ENCODE results near the gene IFT122. TPM values are rescaled to one million over a fixed set of nuclear protein-coding genes. Genes with fewer than 3 reads are reported as not detected.
"Not testable (repeated sequence)": the region's sequence is repeated elsewhere in the genome, so short reads cannot be mapped to it uniquely, and the experiment has no call there.

IFT122 gene
- total and polyA plus RNA-seq, 2 experiments from 2014 or later = 10.2 to 38.8 TPM

DNA sequence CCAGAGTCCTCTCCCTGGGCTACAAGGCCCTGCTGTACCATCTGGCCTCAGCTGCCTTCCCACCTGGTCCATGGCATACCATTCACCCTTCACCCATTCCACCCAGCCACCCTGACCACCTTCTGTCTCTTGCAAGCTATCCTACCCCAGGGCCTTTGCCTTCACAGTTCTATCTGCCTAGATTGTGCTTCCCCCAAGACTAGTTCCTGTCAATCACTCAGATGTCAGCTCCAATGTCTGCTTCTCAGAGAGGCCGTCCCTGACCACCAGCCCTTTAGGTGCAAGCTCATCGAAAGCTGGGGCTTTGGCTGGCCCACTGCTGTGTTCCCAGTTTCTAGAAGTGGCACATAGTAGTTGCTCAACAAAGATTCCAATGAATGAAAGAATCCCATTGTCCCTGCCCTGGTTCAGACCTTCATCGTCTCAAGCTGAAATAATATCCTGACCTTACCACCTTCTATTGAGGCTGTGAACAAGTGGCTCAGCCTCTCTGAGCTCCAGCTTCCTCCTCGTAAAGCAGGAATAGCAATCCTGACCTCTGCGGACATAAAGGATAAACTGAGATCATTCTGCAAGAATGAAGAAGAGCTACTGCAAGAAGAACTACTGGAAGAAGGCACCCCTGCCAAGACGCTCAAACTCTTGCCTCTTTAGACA is 27.4 kb upstream of the IFT122 start (continued):
- no peak for TF ChIP-seq JUNB (IDR thresholded peaks at IDR 0.05; ENCODE audit: unreplicated experiment)
- TF ChIP-seq, protein P1, sequence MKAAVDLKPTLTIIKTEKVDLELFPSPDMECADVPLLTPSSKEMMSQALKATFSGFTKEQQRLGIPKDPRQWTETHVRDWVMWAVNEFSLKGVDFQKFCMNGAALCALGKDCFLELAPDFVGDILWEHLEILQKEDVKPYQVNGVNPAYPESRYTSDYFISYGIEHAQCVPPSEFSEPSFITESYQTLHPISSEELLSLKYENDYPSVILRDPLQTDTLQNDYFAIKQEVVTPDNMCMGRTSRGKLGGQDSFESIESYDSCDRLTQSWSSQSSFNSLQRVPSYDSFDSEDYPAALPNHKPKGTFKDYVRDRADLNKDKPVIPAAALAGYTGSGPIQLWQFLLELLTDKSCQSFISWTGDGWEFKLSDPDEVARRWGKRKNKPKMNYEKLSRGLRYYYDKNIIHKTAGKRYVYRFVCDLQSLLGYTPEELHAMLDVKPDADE (IDR thresholded peaks at IDR 0.05) = no peak
- TF ChIP-seq REST (IDR thresholded peaks at IDR 0.05; ENCODE audit: unreplicated experiment) = no peak
- no peak for TF ChIP-seq CREB1 (CRISPR knock-in tag; IDR thresholded peaks at IDR 0.05; ENCODE audit: low read depth)
- no peak for TF ChIP-seq CTCF (conservative IDR thresholded peaks at IDR 0.05; ENCODE audit: low read depth in 2 of 2)
- no peak for TF ChIP-seq ZNF331 (CRISPR knock-in tag; IDR thresholded peaks at IDR 0.05; ENCODE audit: low read depth)
- no peak for TF ChIP-seq EZH2phosphoT487 (IDR thresholded peaks at IDR 0.05; ENCODE audit: unreplicated experiment)
- no peak for TF ChIP-seq NANOG (IDR thresholded peaks at IDR 0.05; ENCODE audit: borderline replicate concordance)

DNA sequence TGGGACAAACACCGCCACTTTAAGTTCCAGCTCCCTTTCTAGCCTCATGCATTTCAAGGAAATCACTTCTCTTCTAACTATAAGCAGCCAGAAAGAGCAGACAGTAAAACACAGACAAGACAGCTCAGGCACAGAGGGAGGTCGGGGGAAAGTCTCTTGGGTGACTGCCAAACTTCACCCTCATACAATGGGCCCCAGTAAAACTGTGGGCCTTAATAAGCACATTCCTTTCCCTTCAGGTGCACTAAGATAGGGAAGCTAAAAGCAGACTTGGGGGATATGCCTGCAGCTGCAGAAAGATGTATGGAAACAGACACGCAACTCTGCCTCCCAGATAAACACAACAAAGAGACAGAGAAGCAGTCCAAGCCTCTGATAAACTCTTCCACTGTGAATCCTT is 26.8 kb upstream of the IFT122 start:
- H2AFZ ChIP-seq; H3K79me2 ChIP-seq (replicated peaks; ENCODE audit: insufficient read depth); H3K4me1 Mint-ChIP-seq; H3K27ac ChIP-seq (ENCODE audit: low read depth); H4K20me1 ChIP-seq (replicated peaks; ENCODE audit: insufficient read depth); H3K9me2 ChIP-seq (ENCODE audit: insufficient read depth); H3K36me3 Mint-ChIP-seq (ENCODE audit: low read depth); H3K36me3 ChIP-seq (ENCODE audit: insufficient read depth); H3K4me3 ChIP-seq; H3K4me2 ChIP-seq; DNase-seq (ENCODE audit: low spot score); H3K27ac Mint-ChIP-seq; H3K4me3 Mint-ChIP-seq; H3F3A ChIP-seq (replicated peaks; ENCODE audit: low read depth); H3K9me3 Mint-ChIP-seq; H3K27me3 ChIP-seq (ENCODE audit: insufficient read depth); H3K4me1 ChIP-seq (ENCODE audit: insufficient read depth); ATAC-seq: not testable (repeated sequence)
- peaks cover 12% of the 10 kb centered on the region for H3K27me3 Mint-ChIP-seq (ENCODE audit: insufficient read depth, low read depth, poor library complexity)
